ENCODE data around the gene ZFAND3. TPM values are rescaled to one million over a fixed set of nuclear protein-coding genes. Genes with fewer than 3 reads are reported as not detected.

The ZFAND3 gene
- total and polyA plus RNA-seq, 8 donors: 65.9 to 125 (median 118) TPM

GRCh38 chr6:37920667-37921066 lies 101.1 kb downstream of the ZFAND3 start:
- no peak for TF ChIP-seq CTCF (IDR thresholded peaks at IDR 0.05)
- intact Hi-C loops (cut with DNase I): no loop called here
- Histone ChIP-seq H3K4me3 (no peak overlapping the region), H3K27ac (no peak overlapping the region), H3K9me3 (no peaks in the 10 kb centered on the region), H3K4me1 (peaks cover under 1 to 22% of the 10 kb centered on the region in 2 donors), H3K27me3 (no peaks in the 10 kb centered on the region), H3K36me3 (no peaks in the 10 kb centered on the region)
- ATAC-seq: peak; percentile 62
- no peak for DNase-seq

GRCh38 chr6:37922563-37922962 lies 103.0 kb downstream of the ZFAND3 start:
- intact Hi-C loops (cut with DNase I): no loop called here
- ATAC-seq (no peak), DNase-seq (no peak)
- H3K9me3 ChIP-seq: no peaks in the 10 kb centered on the region
- no peak for TF ChIP-seq CTCF (IDR thresholded peaks at IDR 0.05)
- H3K27me3 ChIP-seq: no peaks in the 10 kb centered on the region
- no peaks in the 10 kb centered on the region for H3K36me3 ChIP-seq
- H3K4me3 ChIP-seq: no peak overlapping the region
- H3K4me1 ChIP-seq: peaks cover 0 to 11% of the 10 kb centered on the region in 2 donors
- H3K27ac ChIP-seq: no peak overlapping the region

GRCh38 chr6:37923514-37923913 lies 104.0 kb downstream of the ZFAND3 start:
- TF ChIP-seq CTCF (IDR thresholded peaks at IDR 0.05): no peak
- no peaks in the 10 kb centered on the region for H3K9me3 ChIP-seq
- DNase-seq (no peak), ATAC-seq (no peak)
- no peaks in the 10 kb centered on the region for H3K27me3 ChIP-seq
- H3K27ac ChIP-seq: no peak overlapping the region
- peaks cover 0 to 11% of the 10 kb centered on the region in 2 donors for H3K4me1 ChIP-seq
- no peaks in the 10 kb centered on the region for H3K36me3 ChIP-seq
- intact Hi-C loops (cut with DNase I): no loop called here
- H3K4me3 ChIP-seq: no peak overlapping the region

GRCh38 chr6:37926661-37927060 lies 107.1 kb downstream of the ZFAND3 start:
- Histone ChIP-seq H3K27ac (no peak overlapping the region), H3K9me3 (no peaks in the 10 kb centered on the region), H3K27me3 (no peaks in the 10 kb centered on the region), H3K36me3 (no peaks in the 10 kb centered on the region), H3K4me3 (no peak overlapping the region), H3K4me1 (peaks cover 0 to 6% of the 10 kb centered on the region in 2 donors)
- no peak for TF ChIP-seq CTCF (IDR thresholded peaks at IDR 0.05)
- DNase-seq: no peak
- intact Hi-C loops (cut with DNase I): no loop called here
- no peak for ATAC-seq

- ATAC-seq (no peak), DNase-seq (no peak)
- H3K27me3 ChIP-seq: no peaks in the 10 kb centered on the region
- no peaks in the 10 kb centered on the region for H3K9me3 ChIP-seq
- H3K36me3 ChIP-seq: no peaks in the 10 kb centered on the region
- no peak for TF ChIP-seq CTCF (IDR thresholded peaks at IDR 0.05)
- H3K4me3 ChIP-seq: no peak overlapping the region
- peaks cover 0 to 5% of the 10 kb centered on the region in 2 donors for H3K4me1 ChIP-seq
- no peak overlapping the region for H3K27ac ChIP-seq
- intact Hi-C loops (cut with DNase I): no loop called here
Measured at GRCh38 chr6:37928217-37928616, 108.7 kb downstream of the ZFAND3 start.
